Measurements from ENCODE around the gene FOXE3.
A peak's percentile ranks its signal among the peaks of the same experiment; 100 is the strongest.

The FOXE3 gene

DNA sequence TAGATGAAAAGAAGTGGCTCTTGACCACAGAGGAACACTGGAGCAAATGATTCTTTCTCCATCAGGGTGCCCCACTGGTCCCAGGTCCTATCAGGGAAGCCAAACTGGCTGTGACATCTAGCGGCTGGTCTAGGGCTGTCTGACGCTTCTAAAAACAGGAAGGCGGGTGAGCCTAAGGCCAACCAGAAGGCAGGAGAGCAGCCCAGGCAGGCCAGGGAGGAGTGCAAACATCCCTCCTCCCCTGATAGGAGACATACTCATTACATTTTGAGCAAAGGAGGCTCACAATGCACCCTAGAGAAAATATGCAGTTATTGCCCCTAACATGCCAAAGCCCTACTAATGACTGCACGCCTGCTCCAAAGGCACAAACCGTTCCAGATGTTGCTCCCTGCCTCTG, 10.4 kb upstream of the FOXE3 start:
- DNase-seq (ENCODE audit: low spot score): no peak

DNA sequence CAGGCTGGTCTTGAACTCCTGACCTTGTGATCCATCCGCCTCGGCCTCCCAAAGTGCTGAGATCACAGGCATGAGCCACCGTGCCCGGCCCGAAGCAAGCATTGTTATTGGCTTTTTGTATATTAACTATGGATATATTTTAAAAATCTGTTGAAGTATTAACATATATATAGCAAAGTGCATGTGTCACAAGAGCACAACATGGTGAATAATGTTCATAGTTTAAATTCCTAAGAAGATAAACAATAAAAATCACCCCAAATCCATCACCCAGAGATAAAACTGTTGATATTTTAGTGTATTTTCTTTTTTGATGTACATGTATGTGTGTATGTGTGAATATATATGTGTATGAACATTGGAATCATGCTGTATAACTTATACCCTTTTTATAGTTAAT, 9.1 kb upstream of the FOXE3 start:
- no peak for DNase-seq (ENCODE audit: low spot score)

DNA sequence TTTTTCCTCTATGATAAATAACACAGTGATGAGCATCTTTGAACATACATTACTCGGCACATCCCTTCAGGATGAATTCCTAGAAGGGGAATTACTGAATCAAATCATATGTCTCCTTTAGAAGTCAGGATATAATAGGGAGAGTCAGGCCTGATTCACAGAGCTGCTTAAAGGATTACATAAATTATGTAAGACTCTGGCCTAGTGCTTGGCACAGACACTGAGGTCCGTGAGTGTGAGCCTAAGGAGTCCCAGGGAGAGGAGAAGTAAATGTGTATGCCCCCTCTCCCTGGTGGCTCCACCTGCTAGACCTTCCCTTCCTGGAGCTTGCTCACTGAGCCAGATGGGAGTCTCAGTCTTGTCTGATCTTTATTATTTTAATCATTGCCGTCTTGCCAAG, 8.6 kb upstream of the FOXE3 start:
- no peak for DNase-seq (ENCODE audit: low spot score)

DNA sequence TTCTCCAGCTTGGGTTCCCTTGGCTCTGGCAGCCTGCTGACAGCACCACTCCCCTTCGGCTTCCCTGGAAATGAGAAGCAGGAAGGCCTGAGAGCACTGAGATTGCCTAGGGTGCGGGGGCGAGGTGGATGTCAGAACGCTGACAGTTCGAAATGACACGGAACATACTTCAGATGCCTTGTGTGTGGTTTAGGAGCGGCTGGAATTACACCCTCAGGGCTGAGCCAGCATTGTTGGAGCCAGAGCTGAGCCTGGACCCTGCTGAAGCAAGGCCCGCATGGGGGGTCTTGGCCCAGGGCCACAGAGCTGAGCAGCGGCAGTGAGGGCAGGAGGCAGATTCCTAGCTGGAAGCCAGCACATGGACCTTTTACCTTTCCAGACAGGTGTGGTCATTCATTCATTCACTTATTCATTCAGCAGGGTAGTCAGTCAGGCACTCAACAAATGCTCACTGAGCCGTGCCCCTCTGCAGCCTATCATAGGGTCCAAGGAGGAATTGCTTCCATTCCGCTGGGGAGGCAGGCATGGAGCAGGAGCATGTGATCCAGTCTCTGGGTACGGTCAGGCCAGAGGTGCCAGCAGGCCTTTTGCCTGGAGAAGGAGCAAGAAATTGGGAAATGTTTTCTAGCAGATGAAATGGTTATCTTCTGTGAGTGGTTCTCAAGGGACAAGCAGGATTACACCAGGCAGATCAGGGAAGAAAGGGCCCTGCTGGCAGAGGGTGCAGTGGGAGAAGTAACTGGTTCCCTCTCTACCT, 6.6 kb upstream of the FOXE3 start:
- DNase-seq (ENCODE audit: low spot score): peak; percentile 82

DNA sequence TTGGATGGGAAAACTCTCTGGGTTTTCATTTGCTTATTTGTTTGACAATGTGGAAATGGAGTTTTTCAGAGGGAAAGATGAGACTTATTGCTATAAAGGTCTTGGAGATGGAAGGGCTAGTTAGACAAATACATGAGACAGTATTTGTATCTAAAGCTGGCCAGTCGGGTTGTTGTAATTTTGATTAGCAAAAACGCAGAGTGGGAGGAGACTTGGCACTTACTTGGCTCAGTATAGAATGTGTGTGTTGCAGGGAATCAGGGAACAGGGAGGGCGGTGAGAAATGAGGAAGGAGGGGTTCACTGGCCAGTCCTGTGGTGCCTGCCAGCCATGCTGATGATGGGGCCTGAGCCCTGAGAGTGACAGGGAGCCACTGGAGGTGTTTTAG, 6.0 kb upstream of the FOXE3 start:
- no peak for DNase-seq (ENCODE audit: low spot score)

DNA sequence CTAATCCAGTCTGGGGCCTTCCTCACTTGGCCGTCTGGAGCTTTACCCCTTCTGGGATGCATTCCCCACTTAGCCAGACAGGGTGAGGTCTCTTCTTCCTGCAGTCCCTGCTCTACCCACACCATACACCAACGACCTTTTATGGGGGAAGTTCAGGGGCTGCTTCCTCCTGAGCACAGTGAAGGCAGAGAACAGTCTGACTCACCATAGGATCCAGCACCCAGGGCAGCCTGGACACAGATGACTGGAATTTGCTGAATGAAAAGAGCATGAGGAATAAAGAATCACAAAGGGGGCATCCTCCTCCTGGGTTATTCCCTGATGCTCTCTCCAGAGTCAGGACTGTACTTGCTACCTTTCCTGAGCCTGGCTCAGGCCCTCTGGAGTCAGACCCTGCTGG, 4.6 kb upstream of the FOXE3 start:
- DNase-seq (ENCODE audit: low spot score): peak; percentile 62

DNA sequence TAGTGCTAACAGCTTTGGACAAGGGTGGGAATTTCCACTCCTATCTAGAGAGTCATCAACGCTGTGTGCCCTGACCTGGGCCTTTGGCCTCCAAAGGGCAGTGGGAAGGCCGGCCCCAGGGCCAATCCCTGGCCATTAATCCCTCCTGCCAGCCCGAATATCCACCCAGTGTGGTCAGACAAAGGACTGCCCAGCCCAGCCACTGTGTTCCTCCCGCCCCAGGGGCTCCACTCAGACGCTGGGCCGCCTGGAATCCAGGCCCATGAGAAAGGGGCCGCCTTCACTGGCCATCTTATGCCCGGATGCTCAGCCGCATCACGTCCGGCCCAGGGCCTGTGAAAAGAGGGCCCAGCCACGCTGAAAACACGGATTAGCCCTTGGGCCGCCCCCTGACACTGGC, 3.6 kb upstream of the FOXE3 start:
- DNase-seq (ENCODE audit: low spot score): no peak

DNA sequence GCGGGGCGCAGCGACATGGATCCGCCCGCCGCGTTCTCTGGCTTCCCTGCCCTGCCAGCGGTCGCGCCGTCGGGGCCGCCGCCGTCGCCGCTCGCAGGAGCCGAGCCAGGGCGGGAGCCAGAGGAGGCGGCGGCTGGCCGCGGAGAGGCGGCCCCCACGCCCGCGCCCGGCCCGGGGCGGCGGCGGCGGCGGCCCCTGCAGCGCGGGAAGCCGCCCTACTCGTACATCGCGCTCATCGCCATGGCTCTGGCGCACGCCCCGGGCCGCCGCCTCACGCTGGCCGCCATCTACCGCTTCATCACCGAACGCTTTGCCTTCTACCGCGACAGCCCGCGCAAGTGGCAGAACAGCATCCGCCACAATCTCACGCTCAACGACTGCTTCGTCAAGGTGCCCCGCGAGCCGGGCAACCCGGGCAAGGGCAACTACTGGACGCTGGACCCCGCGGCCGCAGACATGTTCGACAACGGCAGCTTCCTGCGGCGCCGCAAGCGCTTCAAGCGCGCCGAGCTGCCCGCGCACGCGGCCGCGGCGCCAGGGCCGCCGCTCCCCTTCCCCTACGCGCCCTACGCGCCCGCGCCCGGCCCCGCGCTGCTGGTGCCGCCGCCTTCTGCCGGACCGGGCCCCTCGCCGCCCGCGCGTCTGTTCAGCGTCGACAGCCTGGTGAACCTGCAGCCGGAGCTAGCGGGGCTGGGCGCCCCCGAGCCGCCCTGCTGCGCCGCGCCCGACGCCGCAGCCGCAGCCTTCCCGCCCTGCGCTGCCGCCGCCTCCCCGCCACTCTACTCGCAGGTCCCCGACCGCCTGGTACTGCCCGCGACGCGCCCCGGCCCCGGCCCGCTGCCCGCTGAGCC, 459 bp downstream of the FOXE3 start:
- no peak for DNase-seq (ENCODE audit: low spot score)

DNA sequence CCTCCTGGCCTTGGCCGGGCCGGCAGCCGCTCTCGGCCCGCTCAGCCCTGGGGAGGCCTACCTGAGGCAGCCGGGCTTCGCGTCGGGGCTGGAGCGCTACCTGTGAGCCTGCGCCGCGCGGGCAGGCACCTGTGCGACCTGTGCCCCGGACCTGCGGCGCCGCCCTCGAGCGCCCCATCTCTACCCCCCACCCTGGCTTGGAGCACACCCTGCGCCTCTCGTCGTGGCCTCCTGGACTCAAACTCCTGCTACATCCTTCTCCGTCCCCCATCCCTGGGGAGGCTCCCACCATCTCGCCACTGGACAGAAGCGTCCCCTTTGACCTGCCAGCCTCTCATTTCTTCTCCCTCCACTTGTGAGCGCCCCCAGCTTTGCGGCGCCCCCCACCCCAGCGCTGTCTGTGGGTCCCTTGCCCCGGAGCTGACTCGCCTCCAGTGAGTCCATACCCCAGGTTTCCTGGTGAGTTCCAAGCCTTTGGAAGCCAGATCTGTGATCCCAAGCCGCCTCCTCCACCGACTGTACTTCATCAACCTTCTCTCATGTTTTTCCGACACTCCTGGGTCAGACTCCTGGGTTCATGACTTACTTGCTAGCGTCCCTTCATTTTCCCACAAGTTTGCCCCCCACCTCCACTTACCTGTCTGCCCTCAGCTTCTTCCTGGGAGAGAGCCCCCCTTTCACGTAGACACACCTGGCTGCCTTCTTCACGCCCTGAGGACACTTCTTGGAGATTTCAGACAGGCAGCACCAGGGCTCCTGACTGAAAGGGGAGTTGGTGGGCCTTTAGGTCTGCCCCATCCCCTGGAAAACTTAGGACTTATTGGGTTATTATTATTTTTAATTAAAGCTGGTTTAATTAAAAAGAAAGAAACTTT, 1.3 kb downstream of the FOXE3 start:
- no peak for DNase-seq (ENCODE audit: low spot score)

DNA sequence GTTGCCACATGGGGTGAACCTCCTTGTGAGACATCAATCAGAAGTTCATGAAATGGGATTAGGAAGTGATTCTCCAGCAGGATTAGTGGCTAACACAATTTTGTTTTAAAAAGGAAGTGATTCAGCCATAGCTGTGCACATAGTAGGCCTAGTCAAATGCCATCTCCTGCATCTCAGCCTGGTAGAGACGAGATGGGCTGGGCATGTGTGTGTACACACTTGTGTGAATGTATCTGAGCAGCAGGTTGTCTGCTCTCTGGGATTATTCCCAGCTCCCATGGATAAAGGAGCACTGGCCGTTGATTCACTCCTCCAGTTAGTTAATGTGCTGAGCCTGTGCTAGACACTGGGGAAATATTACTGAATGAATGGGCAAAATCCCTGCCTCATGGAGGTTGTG, 2.0 kb downstream of the FOXE3 start:
- DNase-seq (ENCODE audit: low spot score): no peak

DNA sequence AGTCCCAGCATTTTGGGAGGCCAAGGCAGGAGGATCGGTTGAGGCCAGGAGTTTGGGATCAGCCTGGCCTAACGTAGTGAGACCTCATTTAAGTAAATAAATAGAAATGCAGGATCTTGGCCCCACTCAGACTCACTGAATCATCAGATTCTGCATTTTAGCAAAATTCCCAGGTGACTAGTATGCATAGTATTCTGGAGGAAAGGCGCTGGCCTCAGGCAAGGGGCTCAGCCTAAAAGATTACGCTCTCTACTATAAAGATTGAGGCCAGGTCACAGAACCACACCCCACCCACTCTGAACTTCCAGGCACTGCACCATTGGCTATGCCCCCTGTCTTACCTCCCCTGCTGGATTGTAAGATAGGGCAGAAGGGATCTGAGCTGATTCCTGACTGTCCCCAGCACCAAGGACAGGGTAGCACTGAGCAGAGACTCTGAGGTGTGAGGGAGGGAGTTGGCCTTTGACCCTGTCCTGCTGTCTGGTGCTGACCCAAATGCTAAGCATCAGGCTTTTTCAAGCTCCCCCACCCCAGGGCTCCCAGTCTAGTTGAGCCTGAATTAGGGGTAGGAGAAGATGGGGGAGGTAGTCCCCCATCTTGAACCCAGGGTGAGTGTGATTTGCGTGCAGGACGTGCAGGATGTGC, 2.7 kb downstream of the FOXE3 start:
- DNase-seq (ENCODE audit: low spot score): no peak

DNA sequence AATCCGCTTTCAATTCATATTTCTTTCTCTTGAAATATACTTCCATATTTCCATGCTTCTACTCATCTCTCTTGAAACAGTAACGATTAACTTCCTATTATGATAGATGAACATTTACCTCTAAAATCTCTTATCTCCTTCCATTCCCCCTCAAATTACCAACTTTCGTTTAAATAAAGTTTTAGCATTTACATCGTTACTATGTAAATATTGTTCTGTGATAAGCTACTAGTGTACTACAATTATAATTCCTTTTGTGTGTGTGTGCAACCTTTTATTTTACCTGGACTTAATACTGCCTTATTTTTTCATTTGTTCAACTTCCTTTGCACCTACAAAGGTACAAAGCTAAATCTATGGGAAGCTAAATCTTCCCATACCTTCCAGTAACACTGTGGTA, 4.5 kb downstream of the FOXE3 start:
- no peak for DNase-seq (ENCODE audit: low spot score)

DNA sequence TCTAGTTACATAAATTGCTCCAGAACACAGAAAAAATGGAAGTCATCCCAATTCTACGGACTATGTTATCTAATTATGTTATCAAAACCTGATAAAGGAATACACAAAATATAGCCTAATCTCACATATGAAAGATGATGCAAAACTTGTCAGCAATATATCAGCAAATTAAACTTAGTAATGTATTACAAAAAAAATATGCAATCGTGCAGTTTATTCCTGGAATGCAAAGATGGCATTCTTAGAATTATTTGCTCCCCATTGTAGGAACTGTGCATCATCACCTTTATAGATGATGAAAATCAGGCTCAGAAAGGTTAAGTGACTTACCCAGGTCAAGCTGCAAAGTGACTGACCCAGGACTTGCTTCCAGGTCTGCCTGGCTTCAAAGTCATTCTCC, 7.8 kb downstream of the FOXE3 start:
- DNase-seq (ENCODE audit: low spot score): no peak

DNA sequence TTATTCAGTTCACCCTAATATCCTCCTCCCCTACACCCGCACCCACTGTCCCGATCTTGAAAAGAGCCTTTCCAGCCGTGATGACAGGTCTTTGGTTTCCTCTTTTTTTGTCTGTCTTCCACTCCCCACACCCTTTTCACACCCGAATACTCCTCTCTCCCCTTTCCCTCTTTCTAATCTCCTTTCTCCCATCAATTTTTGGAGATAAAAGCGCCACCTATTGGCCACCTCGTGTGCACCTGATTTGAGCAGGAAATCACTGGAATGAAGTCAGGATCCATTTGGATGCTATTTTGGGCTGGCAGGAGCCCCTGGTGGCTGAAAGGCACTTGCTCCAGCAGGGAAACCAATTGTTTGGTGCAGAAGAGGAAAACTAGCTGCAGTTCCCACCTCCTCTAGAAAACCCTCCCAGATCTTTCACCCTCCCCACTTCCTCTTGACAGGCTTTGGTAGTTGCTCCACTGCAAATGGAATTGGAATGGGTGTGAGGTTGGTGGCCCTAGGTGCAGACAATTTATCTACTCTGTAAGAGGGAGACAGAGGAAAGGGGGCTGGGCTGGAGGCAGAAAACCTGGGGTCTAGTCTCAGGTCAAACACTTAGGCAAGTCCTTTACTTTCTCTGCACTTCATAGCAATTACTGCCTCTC, 8.4 kb downstream of the FOXE3 start:
- peak; percentile 69 for DNase-seq (ENCODE audit: low spot score)

DNA sequence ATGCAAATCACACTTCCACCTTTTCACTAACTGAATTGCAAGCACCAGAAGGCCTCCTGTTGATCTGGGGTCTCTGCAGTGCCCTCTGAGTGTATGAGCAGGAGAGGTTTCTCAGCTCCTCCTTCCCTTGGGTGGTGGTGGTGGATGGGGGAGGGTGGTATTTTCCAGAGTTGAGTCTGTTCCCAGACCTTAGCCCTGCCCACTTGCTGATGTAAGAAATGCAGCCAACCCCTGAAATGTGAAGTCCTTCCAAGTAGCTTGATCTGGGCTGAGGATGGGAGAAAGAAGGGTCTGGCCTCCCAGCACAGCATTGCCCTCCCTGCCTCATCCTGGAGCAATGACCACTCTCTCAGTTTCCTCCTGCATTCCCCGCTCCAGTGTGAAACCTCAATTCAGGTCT, 15.4 kb downstream of the FOXE3 start:
- DNase-seq (ENCODE audit: low spot score): peak; percentile 79

DNA sequence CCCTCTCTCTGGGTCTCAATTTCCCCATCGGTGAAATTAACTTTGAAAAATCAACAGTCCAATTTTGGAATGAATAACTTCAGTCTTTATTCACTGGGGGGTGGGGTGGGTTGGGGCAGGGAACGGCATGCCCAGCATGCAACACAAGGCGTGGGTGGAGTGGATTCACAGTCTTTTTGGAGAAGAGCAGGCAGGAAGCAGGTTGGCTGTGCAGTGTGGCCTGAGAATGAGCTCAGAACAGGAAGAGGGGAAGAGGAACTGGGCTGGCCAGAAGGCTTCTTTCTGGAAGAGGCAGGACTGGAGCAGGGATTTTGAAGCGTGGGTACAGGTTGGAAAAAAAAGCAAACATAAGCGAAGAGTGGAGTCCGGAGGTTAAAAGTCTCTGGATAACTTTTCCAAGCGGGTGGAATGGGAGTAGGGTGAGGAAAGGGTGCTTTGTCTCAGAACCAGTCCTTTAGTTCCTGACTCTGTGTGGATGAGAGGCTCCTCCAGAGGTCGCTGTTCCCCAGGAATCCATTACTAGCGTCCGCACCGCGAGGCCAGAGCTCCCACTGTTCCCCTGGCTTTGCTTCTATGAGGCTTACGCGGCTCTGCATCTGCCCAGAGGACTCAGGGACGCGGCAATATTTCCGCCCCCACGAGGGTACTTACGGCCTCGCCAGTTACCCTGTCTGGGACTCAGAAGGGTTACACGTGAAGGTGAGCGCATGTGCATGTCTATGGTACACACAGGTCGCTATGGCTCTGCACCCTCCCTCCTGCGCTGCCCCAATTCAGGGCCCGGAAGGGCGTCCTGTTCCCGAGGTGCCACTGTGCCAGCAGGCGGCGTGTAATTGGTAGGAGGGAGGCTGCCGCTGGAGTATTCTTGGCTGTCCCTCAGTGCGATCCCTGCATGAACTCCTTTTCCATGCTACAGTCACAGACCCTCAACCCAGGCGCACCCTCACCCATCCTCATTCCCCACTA, 16.3 kb downstream of the FOXE3 start:
- peak; percentile 79 for DNase-seq (ENCODE audit: low spot score)

DNA sequence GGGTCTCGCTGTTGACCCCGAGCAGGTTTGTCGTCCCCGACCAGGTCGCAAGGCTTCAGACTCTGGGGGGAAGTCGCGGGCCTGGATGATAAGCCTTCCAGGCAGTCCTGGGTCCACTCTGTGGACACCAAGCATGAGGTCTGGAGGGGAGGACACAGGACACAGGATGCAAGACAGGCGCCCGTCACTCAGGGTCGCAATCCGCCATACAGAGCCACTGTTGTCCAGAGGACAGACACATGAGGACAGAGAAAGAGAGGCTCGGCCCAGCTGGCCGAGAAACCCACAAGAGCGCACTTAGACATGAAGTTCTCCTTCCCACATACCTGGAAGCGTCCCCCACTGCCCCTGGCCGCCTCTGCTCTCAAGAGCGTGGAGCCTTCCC, 16.9 kb downstream of the FOXE3 start:
- DNase-seq (ENCODE audit: low spot score): no peak

DNA sequence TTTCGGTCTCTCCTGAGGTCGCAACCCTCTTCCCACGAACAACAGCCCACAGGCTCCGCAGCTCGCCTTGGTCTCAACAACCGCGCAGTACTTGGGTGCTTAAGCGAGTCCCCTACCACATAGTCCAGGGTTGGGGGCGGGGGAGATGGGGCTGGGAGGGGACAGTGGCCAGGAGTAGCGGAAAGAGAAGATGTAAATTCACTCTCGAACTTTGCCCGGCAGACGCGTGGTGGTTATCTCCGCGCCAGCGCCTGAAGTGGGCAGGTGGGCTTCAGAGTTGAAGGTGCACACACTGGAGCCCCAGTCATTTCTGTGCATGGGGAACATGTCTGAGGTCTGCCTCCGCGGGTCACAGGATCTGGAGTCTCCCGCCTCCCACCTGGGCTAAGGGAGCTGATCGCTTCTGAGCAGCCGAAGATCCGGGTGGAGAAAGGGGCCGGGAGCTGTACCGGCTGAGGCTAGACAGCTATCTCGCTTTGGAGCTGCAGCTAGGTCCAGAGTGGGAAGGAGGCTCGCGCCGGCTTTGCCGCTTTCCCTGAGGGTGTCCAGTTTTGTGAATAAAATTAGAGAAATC, 17.5 kb downstream of the FOXE3 start:
- DNase-seq (ENCODE audit: low spot score): no peak

DNA sequence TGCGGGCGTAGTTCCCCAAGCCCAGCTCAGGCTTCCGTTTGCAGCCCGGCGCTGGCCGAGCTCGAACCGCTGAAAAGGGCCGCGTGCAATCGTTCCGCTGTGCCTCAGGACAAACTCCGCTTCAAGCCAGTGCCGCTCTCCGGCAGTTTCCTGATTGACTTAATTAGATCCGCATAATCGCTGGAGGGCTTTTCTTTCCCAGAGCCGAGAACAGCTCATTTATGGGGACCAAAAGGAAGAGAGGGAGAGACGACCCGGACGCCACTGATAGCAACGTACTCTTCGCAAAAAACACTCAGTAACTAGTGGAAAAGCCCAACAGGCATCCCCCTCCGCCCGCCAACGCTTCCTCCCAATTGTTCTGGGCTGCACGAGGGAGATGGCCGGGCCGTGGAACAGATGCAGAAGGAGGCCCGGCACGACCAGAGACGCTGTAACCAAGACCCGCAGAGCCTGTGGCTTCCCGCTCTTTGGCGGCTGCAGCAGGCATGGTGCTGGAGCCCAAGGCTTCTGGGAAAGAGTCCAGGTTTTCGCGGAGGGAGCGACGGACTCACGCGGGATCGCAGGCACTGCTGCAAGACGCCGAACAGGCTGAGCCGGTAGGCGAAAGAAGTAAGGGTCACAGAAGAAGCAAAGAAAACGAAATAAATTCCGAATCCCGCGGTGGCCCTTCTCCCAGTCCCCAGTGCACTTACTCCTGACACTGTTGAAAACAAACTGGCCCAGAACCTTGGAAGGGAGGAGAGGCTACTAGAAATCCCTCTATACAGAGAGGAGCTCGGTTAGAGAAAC, 18.2 kb downstream of the FOXE3 start:
- peak; percentile 68 for DNase-seq (ENCODE audit: low spot score)

Measured in AG08396 (cell line).